Endothelial cell of hepatic sinusoid (primary cell): ENCODE data around the gene FTL.

Experiments used
- in situ Hi-C: cut with HindIII; loops from 2 replicates; pipeline ENCODE4 v1.10.0; 2017; ENCODE audit warnings: low sequenced_read_pairs

Gene FTL

GRCh38 chr19:48988860-48989259, 23.8 kb downstream of the FTL start:
- in situ Hi-C loops = loop anchor here (5.0 to 10.0 kb wide), 2 partner anchors 192 to 206 kb away; no protein-coding TSS in a partner anchor

GRCh38 chr19:48989701-48990291, 24.7 kb downstream of the FTL start:
- in situ Hi-C loops = loop anchor here (5.0 to 10.0 kb wide), 2 partner anchors 192 to 205 kb away; no protein-coding TSS in a partner anchor

- in situ Hi-C loops = no loop called here
Observed at GRCh38 chr19:48990400-48990799, 25.3 kb downstream of the FTL start.

GRCh38 chr19:48991011-48991609, 26.0 kb downstream of the FTL start:
- in situ Hi-C loops = no loop called here

GRCh38 chr19:48991873-48992580, 26.9 kb downstream of the FTL start:
- in situ Hi-C loops = no loop called here

- in situ Hi-C loops = no loop called here
Observed at GRCh38 chr19:48992581-48993174, 27.6 kb downstream of the FTL start.

- in situ Hi-C loops = no loop called here
Observed at GRCh38 chr19:48993175-48994034, 28.3 kb downstream of the FTL start, which contains the start of the genes GYS1 and RUVBL2. Gene GYS1, minus strand, starts transcription at chr19:48993309. Its CDS starts 197 bp downstream, at chr19:48993112. Gene RUVBL2, plus strand, starts transcription at chr19:48993887. Its CDS starts 25 bp downstream, at chr19:48993912.

GRCh38 chr19:48994035-48994386, 28.9 kb downstream of the FTL start:
- in situ Hi-C loops = no loop called here

- in situ Hi-C loops = no loop called here
Observed at GRCh38 chr19:48997972-48998371, 32.9 kb downstream of the FTL start.

GRCh38 chr19:48999481-49000325, 34.6 kb downstream of the FTL start:
- in situ Hi-C loops = no loop called here

GRCh38 chr19:49004133-49004532, 39.0 kb downstream of the FTL start:
- in situ Hi-C loops = no loop called here

GRCh38 chr19:49004964-49005614, 40.0 kb downstream of the FTL start:
- in situ Hi-C loops = no loop called here

- in situ Hi-C loops = no loop called here
Observed at GRCh38 chr19:49006905-49007304, 41.8 kb downstream of the FTL start.

GRCh38 chr19:49009828-49010227, 44.7 kb downstream of the FTL start:
- in situ Hi-C loops = no loop called here

GRCh38 chr19:49010453-49010852, 45.3 kb downstream of the FTL start:
- in situ Hi-C loops = no loop called here

- in situ Hi-C loops = no loop called here
Observed at GRCh38 chr19:49011194-49011593, 46.1 kb downstream of the FTL start.

- in situ Hi-C loops = no loop called here
Observed at GRCh38 chr19:49014123-49014869, 49.2 kb downstream of the FTL start.

- in situ Hi-C loops = no loop called here
Observed at GRCh38 chr19:49014870-49015255, 49.8 kb downstream of the FTL start.
